GM23338 (cell line): ENCODE data around the gene NFATC2IP. TPM values are rescaled to one million over a fixed set of nuclear protein-coding genes. Genes with fewer than 3 reads are reported as not detected.

ENCODE experiments used
- ATAC-seq: fragments of 200-7000 bp; cut with Tn5 transposase; 3 replicates; pipeline ENCODE4 v1.9.1; 2020
- DNase-seq: peaks from one replicate; pipeline ENCODE4 v3.0.0-alpha.2; 2015; ENCODE audit warnings: low spot score
- H2AFZ ChIP-seq: fragments of 200-600 bp; sonication (generic); 2 replicates; pipeline ENCODE4 v1.8.0; 2016; ENCODE audit warnings: antibody characterized with exemption, mild to moderate bottlenecking, moderate library complexity
- H3F3A ChIP-seq: fragments of 200-600 bp; sonication (generic); replicated peaks from 2 replicates; pipeline ENCODE4 v1.8.0; 2017; ENCODE audit warnings: antibody characterized with exemption, mixed run types, low read depth
- H3K27ac ChIP-seq: fragments of 200-600 bp; sonication (generic); 2 replicates; pipeline ENCODE4 v1.6.1; 2016; ENCODE audit warnings: low read depth
- H3K27me3 ChIP-seq: fragments of 200-600 bp; sonication (generic); 2 replicates; pipeline ENCODE4 v1.8.0; 2016; ENCODE audit warnings: mild to moderate bottlenecking, mixed run types, moderate library complexity; ENCODE audit not compliant: insufficient read depth
- H3K36me3 ChIP-seq: fragments of 200-600 bp; sonication (generic); 2 replicates; pipeline ENCODE4 v1.8.0; 2016; ENCODE audit warnings: mild to moderate bottlenecking; ENCODE audit not compliant: insufficient read depth
- H3K4me1 ChIP-seq: fragments of 200-600 bp; sonication (generic); 2 replicates; pipeline ENCODE4 v1.8.0; 2016; ENCODE audit warnings: mild to moderate bottlenecking, moderate library complexity; ENCODE audit not compliant: insufficient read depth
- H3K4me2 ChIP-seq: fragments of 200-600 bp; sonication (generic); 2 replicates; pipeline ENCODE4 v1.7.1; 2017; ENCODE audit warnings: mixed run types
- H3K4me3 ChIP-seq: fragments of 200-600 bp; sonication (generic); 2 replicates; pipeline ENCODE4 v1.6.1; 2016; ENCODE audit warnings: mixed run types
- H3K79me2 ChIP-seq: fragments of 200-600 bp; sonication (generic); replicated peaks from 2 replicates; pipeline ENCODE4 v1.8.0; 2017; ENCODE audit warnings: mild to moderate bottlenecking; ENCODE audit not compliant: insufficient read depth
- H3K9me2 ChIP-seq: fragments of 200-600 bp; sonication (generic); 2 replicates; pipeline ENCODE4 v1.8.0; 2017; ENCODE audit not compliant: insufficient read depth
- H4K20me1 ChIP-seq: fragments of 200-600 bp; sonication (generic); replicated peaks from 2 replicates; pipeline ENCODE4 v1.8.0; 2017; ENCODE audit warnings: mild to moderate bottlenecking; ENCODE audit not compliant: insufficient read depth
- H3K27ac Mint-ChIP-seq: 2 replicates; pipeline ENCODE4 v1.8.0; 2020; ENCODE audit warnings: inconsistent platforms, mild to moderate bottlenecking, moderate library complexity, mixed read lengths
- H3K27me3 Mint-ChIP-seq: 3 replicates; pipeline ENCODE4 v1.8.0; 2022; ENCODE audit warnings: low read depth, mild to moderate bottlenecking, moderate library complexity, mixed read lengths, inconsistent platforms; ENCODE audit not compliant: insufficient read depth, poor library complexity
- H3K36me3 Mint-ChIP-seq: 3 replicates; pipeline ENCODE4 v1.8.0; 2021; ENCODE audit warnings: low read depth, mild to moderate bottlenecking, inconsistent platforms, moderate library complexity, mixed read lengths
- H3K4me1 Mint-ChIP-seq: 3 replicates; pipeline ENCODE4 v1.8.0; 2020; ENCODE audit warnings: mild to moderate bottlenecking, inconsistent platforms, mixed read lengths
- H3K4me3 Mint-ChIP-seq: 3 replicates; pipeline ENCODE4 v1.8.0; 2021; ENCODE audit warnings: moderate library complexity, mild to moderate bottlenecking, inconsistent platforms, mixed read lengths
- H3K9me3 Mint-ChIP-seq: 3 replicates; pipeline ENCODE4 v1.8.0; 2020; ENCODE audit warnings: moderate library complexity, mild to moderate bottlenecking, inconsistent platforms, mixed read lengths
- CREB1 ChIP-seq: fragments of 250-450 bp; sonication (Bioruptor Pico); IDR thresholded peaks from 2 replicates; pipeline ENCODE4 v1.5.0; 2020; ENCODE audit warnings: low read depth, mild to moderate bottlenecking, moderate library complexity
- EZH2 ChIP-seq: fragments of 200-600 bp; sonication (generic); IDR thresholded peaks from one replicate; pipeline ENCODE4 v1.8.0; 2017; ENCODE audit warnings: antibody characterized with exemption, mild to moderate bottlenecking, low read depth; ENCODE audit not compliant: unreplicated experiment
- JUNB ChIP-seq: IDR thresholded peaks from one replicate; pipeline ENCODE4 v1.6.1; 2016; ENCODE audit warnings: antibody characterized with exemption; ENCODE audit not compliant: unreplicated experiment
- NANOG ChIP-seq: IDR thresholded peaks from 2 replicates; pipeline ENCODE4 v1.6.1; 2016; ENCODE audit warnings: antibody characterized with exemption, borderline replicate concordance
- polyA plus RNA-seq: library from polyadenylated mRNA; unstranded; fragments of >200 nt; fragmentation: Nextera tagmentation; extraction: Ambion mirVana; gene quantifications from 2 replicates; pipeline ENCODE4 v1.2.1, GENCODE V29; 2016
- total RNA-seq: library from RNA; depleted of rRNA; stranded (reverse); fragments of >200 nt; shearing (Covaris generic); gene quantifications from 2 replicates; pipeline ENCODE4 v1.2.3, GENCODE V29; 2014
- TF ChIP-seq, protein P1 (sequence below): fragments of 250-450 bp; sonication (Bioruptor Pico); IDR thresholded peaks from 2 replicates; pipeline ENCODE4 v1.5.0; 2020; ENCODE audit warnings: mild to moderate bottlenecking, moderate library complexity
- TF ChIP-seq, protein P2 (sequence below): IDR thresholded peaks from one replicate; pipeline ENCODE4 v1.6.1; 2018; ENCODE audit warnings: antibody characterized with exemption; ENCODE audit not compliant: unreplicated experiment

NFATC2IP gene
- total and polyA plus RNA-seq, 2 experiments from 2014 or later: 23.5 to 65.4 TPM

DNA sequence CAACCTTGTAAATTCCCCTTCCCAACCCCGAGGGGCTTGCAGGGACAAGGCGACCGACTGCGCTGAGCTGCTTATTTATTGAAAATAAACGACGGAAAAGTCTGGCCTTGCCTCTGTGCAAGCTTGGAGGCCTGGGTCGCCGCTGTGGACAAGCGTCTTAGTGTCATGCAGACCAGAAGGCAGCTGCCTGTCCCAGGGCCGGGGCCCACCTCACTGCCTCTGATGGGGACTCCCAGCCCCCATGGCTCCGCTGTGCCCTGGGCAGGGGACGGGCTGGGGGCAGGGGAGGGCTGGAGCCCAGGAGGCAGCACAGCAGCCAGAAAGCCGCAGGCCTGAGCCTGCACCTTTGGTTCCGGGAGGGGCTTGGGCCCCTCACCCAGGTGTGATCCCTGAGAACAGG is 46.4 kb upstream of the NFATC2IP start (continued):
- TF ChIP-seq, protein P1, sequence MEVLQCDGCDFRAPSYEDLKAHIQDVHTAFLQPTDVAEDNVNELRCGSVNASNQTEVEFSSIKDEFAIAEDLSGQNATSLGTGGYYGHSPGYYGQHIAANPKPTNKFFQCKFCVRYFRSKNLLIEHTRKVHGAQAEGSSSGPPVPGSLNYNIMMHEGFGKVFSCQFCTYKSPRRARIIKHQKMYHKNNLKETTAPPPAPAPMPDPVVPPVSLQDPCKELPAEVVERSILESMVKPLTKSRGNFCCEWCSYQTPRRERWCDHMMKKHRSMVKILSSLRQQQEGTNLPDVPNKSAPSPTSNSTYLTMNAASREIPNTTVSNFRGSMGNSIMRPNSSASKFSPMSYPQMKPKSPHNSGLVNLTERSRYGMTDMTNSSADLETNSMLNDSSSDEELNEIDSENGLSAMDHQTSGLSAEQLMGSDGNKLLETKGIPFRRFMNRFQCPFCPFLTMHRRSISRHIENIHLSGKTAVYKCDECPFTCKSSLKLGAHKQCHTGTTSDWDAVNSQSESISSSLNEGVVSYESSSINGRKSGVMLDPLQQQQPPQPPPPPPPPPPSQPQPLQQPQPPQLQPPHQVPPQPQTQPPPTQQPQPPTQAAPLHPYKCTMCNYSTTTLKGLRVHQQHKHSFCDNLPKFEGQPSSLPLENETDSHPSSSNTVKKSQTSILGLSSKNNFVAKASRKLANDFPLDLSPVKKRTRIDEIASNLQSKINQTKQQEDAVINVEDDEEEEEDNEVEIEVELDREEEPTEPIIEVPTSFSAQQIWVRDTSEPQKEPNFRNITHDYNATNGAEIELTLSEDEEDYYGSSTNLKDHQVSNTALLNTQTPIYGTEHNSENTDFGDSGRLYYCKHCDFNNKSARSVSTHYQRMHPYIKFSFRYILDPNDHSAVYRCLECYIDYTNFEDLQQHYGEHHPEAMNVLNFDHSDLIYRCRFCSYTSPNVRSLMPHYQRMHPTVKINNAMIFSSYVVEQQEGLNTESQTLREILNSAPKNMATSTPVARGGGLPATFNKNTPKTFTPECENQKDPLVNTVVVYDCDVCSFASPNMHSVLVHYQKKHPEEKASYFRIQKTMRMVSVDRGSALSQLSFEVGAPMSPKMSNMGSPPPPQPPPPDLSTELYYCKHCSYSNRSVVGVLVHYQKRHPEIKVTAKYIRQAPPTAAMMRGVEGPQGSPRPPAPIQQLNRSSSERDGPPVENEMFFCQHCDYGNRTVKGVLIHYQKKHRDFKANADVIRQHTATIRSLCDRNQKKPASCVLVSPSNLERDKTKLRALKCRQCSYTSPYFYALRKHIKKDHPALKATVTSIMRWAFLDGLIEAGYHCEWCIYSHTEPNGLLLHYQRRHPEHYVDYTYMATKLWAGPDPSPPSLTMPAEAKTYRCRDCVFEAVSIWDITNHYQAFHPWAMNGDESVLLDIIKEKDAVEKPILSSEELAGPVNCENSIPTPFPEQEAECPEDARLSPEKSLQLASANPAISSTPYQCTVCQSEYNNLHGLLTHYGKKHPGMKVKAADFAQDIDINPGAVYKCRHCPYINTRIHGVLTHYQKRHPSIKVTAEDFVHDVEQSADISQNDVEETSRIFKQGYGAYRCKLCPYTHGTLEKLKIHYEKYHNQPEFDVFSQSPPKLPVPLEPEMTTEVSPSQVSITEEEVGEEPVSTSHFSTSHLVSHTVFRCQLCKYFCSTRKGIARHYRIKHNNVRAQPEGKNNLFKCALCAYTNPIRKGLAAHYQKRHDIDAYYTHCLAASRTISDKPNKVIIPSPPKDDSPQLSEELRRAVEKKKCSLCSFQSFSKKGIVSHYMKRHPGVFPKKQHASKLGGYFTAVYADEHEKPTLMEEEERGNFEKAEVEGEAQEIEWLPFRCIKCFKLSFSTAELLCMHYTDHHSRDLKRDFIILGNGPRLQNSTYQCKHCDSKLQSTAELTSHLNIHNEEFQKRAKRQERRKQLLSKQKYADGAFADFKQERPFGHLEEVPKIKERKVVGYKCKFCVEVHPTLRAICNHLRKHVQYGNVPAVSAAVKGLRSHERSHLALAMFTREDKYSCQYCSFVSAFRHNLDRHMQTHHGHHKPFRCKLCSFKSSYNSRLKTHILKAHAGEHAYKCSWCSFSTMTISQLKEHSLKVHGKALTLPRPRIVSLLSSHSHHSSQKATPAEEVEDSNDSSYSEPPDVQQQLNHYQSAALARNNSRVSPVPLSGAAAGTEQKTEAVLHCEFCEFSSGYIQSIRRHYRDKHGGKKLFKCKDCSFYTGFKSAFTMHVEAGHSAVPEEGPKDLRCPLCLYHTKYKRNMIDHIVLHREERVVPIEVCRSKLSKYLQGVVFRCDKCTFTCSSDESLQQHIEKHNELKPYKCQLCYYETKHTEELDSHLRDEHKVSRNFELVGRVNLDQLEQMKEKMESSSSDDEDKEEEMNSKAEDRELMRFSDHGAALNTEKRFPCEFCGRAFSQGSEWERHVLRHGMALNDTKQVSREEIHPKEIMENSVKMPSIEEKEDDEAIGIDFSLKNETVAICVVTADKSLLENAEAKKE: no peak
- no peak for TF ChIP-seq JUNB

DNA sequence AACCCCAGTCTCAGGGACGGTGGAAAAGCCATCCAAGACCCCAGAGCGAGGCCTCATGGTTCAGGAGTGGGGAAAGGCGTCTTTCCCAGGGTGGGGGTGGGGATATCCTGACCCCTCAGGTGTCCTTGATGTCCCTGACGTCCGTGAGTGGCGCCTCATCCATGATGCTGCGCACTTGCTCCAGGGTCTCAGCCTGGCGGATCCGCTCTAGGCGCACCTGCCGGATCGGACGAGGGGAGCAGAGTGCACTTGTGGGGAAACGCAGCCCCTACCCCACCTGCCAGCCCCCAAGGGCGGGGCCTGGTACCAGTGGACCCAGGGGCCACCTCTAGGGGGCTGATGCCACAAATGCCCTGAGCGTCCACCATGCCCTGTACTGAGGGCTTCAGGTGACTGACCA is 45.9 kb upstream of the NFATC2IP start:
- Histone ChIP-seq H3K36me3 (0 out of 2 replicates have a peak, but pooled peaks cover 6% of the 10 kb centered on the region), H3K27ac (no peak overlapping the region), H3K4me1 (no peaks in the 10 kb centered on the region), H3K4me2 (no peak overlapping the region), H3F3A (no peaks in the 10 kb centered on the region), H2AFZ (no peak overlapping the region), H4K20me1 (no peaks in the 10 kb centered on the region), H3K79me2 (no peaks in the 10 kb centered on the region), H3K27me3 (no peaks in the 10 kb centered on the region), H3K4me3 (no peak overlapping the region), H3K9me2 (no peaks in the 10 kb centered on the region)
- no peak for TF ChIP-seq NANOG
- no peak for TF ChIP-seq JUNB
- TF ChIP-seq EZH2: no peak
- no peak for TF ChIP-seq CREB1 (CRISPR knock-in tag)
- TF ChIP-seq, protein P2, sequence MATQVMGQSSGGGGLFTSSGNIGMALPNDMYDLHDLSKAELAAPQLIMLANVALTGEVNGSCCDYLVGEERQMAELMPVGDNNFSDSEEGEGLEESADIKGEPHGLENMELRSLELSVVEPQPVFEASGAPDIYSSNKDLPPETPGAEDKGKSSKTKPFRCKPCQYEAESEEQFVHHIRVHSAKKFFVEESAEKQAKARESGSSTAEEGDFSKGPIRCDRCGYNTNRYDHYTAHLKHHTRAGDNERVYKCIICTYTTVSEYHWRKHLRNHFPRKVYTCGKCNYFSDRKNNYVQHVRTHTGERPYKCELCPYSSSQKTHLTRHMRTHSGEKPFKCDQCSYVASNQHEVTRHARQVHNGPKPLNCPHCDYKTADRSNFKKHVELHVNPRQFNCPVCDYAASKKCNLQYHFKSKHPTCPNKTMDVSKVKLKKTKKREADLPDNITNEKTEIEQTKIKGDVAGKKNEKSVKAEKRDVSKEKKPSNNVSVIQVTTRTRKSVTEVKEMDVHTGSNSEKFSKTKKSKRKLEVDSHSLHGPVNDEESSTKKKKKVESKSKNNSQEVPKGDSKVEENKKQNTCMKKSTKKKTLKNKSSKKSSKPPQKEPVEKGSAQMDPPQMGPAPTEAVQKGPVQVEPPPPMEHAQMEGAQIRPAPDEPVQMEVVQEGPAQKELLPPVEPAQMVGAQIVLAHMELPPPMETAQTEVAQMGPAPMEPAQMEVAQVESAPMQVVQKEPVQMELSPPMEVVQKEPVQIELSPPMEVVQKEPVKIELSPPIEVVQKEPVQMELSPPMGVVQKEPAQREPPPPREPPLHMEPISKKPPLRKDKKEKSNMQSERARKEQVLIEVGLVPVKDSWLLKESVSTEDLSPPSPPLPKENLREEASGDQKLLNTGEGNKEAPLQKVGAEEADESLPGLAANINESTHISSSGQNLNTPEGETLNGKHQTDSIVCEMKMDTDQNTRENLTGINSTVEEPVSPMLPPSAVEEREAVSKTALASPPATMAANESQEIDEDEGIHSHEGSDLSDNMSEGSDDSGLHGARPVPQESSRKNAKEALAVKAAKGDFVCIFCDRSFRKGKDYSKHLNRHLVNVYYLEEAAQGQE: no peak
- no peaks in the 10 kb centered on the region for H3K4me1 Mint-ChIP-seq
- ATAC-seq: no peak; the same call in 2 of the 3 replicates
- peaks cover 3% of the 10 kb centered on the region for H3K27me3 Mint-ChIP-seq
- no peak overlapping the region for H3K27ac Mint-ChIP-seq
- no peaks in the 10 kb centered on the region; the same call in 2 of the 3 replicates for H3K36me3 Mint-ChIP-seq
- no peaks in the 10 kb centered on the region for H3K9me3 Mint-ChIP-seq
- DNase-seq: no peak
- no peak overlapping the region for H3K4me3 Mint-ChIP-seq
